ENCODE results near the gene EYA2. TPM values are rescaled to one million over a fixed set of nuclear protein-coding genes. Genes with fewer than 3 reads are reported as not detected.

Gene EYA2
- total and polyA plus RNA-seq, 2 donors (not counting 3 experiments of a cell fraction or from before 2014, with no cell fraction given): not detected

DNA sequence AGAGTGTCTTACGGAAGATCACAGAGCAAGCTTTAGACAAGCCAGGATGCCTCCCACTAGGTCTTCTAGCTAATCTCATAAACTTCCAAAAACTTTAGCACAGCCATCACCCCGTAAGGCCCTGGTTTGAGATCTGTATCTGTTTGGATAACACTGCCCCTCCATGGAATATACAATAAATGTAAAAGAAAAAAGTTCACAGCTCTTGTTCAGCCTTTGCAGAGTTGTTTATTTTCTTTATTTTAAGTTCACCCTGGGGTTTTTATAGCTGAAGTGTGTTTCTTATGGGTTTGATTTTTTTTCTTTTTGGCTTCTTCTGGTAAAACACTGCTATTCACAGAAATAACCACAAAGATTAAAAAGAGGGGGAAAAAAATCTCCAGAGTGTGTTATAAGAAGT, 125.6 kb downstream of the EYA2 start:
- no TSS peak for BruUV-seq (replicated peaks)
- Histone ChIP-seq H3K27ac (ENCODE audit: insufficient read depth, low read depth, low read length) (no peak overlapping the region), H3K9me1 (replicated peaks; ENCODE audit: control insufficient read depth, extremely low read depth, insufficient read depth, low read length) (no peaks in the 10 kb centered on the region), H3K9ac (replicated peaks; ENCODE audit: extremely low read depth, insufficient read depth, low read length) (no peak overlapping the region), H3K4me3 (replicated peaks in 1 of 3; ENCODE audit: insufficient read depth in 1 of 3, low read depth in 1 of 3, low read length in 3 of 3) (no peak overlapping the region), H3K9me3 (replicated peaks; ENCODE audit: control insufficient read depth, insufficient read depth, low read length) (no peaks in the 10 kb centered on the region), H3K4me1 (ENCODE audit: control insufficient read depth, extremely low read depth, insufficient read depth, low read length) (no peaks in the 10 kb centered on the region), H3K4me2 (ENCODE audit: insufficient read depth, low read length) (no peak overlapping the region), H3K36me3 (ENCODE audit: control insufficient read depth in 2 of 2, extremely low read depth in 1 of 2, insufficient read depth in 2 of 2, low read length in 2 of 2) (no peaks in the 10 kb centered on the region), H4K20me1 (replicated peaks; ENCODE audit: control insufficient read depth, extremely low read depth, insufficient read depth, low read length) (no peaks in the 10 kb centered on the region), H2AFZ (ENCODE audit: low read depth, low read length) (no peak overlapping the region), H3K27me3 (ENCODE audit: control insufficient read depth in 2 of 2, insufficient read depth in 2 of 2, low read length in 2 of 2) (no peaks in the 10 kb centered on the region), H3K79me2 (ENCODE audit: control insufficient read depth, insufficient read depth, low read length) (no peaks in the 10 kb centered on the region)
- dilution Hi-C loops (cut with MboI; ENCODE audit: extremely low pct_ligation_motif_present, low sequenced_read_pairs) (no loop called here), intact Hi-C loops (cut with micrococcal nuclease) (no loop called here)
- TF ChIP-seq JUN (IDR thresholded peaks at IDR 0.05; ENCODE audit: borderline replicate concordance, insufficient read depth, insufficient read length, low read depth): no peak
- TF ChIP-seq FOS (IDR thresholded peaks at IDR 0.05; ENCODE audit: borderline replicate concordance, insufficient read depth, low read length): no peak
- no peak for TF ChIP-seq EZH2 (IDR thresholded peaks at IDR 0.05; ENCODE audit: borderline replicate concordance, low read depth, low read length, severe bottlenecking)
- no peak for TF ChIP-seq POLR2A (IDR thresholded peaks at IDR 0.05; ENCODE audit: low read depth, low read length)
- TF ChIP-seq, protein P1, sequence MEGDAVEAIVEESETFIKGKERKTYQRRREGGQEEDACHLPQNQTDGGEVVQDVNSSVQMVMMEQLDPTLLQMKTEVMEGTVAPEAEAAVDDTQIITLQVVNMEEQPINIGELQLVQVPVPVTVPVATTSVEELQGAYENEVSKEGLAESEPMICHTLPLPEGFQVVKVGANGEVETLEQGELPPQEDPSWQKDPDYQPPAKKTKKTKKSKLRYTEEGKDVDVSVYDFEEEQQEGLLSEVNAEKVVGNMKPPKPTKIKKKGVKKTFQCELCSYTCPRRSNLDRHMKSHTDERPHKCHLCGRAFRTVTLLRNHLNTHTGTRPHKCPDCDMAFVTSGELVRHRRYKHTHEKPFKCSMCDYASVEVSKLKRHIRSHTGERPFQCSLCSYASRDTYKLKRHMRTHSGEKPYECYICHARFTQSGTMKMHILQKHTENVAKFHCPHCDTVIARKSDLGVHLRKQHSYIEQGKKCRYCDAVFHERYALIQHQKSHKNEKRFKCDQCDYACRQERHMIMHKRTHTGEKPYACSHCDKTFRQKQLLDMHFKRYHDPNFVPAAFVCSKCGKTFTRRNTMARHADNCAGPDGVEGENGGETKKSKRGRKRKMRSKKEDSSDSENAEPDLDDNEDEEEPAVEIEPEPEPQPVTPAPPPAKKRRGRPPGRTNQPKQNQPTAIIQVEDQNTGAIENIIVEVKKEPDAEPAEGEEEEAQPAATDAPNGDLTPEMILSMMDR (IDR thresholded peaks at IDR 0.05; ENCODE audit: extremely low read depth in 1 of 2, insufficient read depth in 1 of 2, low read depth in 1 of 2, low read length in 2 of 2): no peak
- no peak for TF ChIP-seq GATA2 (IDR thresholded peaks at IDR 0.05; ENCODE audit: insufficient read depth, insufficient read length, low read depth, low read length)
- TF ChIP-seq MYC (IDR thresholded peaks at IDR 0.05; ENCODE audit: low read depth, low read length): no peak
- TF ChIP-seq, protein P2, sequence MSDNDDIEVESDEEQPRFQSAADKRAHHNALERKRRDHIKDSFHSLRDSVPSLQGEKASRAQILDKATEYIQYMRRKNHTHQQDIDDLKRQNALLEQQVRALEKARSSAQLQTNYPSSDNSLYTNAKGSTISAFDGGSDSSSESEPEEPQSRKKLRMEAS (IDR thresholded peaks at IDR 0.05; ENCODE audit: insufficient read depth, insufficient read length): no peak
- ChIA-PET POLR2A (no interaction called here), CTCF (no interaction called here)
- FAIRE-seq: no peak
- DNase-seq (ENCODE audit: low read depth, low spot score): no peak

All from endothelial cell of umbilical vein (primary cell).